Measurements from ENCODE around the gene SNRPA.
"Not testable (repeated sequence)": the region's sequence is repeated elsewhere in the genome, so short reads cannot be mapped to it uniquely, and the experiment has no call there.

Gene SNRPA

GRCh38 chr19:40721936-40722661 is 28.9 kb upstream of the SNRPA start:
- DNase-seq, result no peak

- no peak for DNase-seq
Measured at GRCh38 chr19:40723661-40724254, 27.2 kb upstream of the SNRPA start.

- DNase-seq, result no peak
Measured at GRCh38 chr19:40724315-40724714, 26.7 kb upstream of the SNRPA start.

- DNase-seq, result no peak
Measured at GRCh38 chr19:40724855-40725254, 26.1 kb upstream of the SNRPA start.

- DNase-seq, result no peak
Measured at GRCh38 chr19:40726279-40726678, 24.7 kb upstream of the SNRPA start.

GRCh38 chr19:40730065-40730464 is 20.9 kb upstream of the SNRPA start:
- DNase-seq, result not testable (repeated sequence)

- not testable (repeated sequence) for DNase-seq
Measured at GRCh38 chr19:40732304-40732703, 18.7 kb upstream of the SNRPA start.

GRCh38 chr19:40733149-40733548 is 17.9 kb upstream of the SNRPA start:
- no peak for DNase-seq

- DNase-seq, result no peak
Measured at GRCh38 chr19:40735013-40735771, 15.8 kb upstream of the SNRPA start.

GRCh38 chr19:40736661-40737060 is 14.3 kb upstream of the SNRPA start:
- DNase-seq, result no peak

GRCh38 chr19:40737102-40737644 is 13.8 kb upstream of the SNRPA start:
- DNase-seq, result no peak

GRCh38 chr19:40739030-40739839 is 11.8 kb upstream of the SNRPA start:
- DNase-seq, result no peak

- no peak for DNase-seq
Measured at GRCh38 chr19:40739871-40740703, 10.9 kb upstream of the SNRPA start.

GRCh38 chr19:40740747-40741146 is 10.3 kb upstream of the SNRPA start:
- DNase-seq, result no peak

GRCh38 chr19:40741527-40742390 is 9.2 kb upstream of the SNRPA start:
- DNase-seq, result no peak

- DNase-seq, result no peak
Measured at GRCh38 chr19:40742477-40742876, 8.5 kb upstream of the SNRPA start.

GRCh38 chr19:40742886-40743285 is 8.1 kb upstream of the SNRPA start:
- no peak for DNase-seq

- DNase-seq, result no peak
Measured at GRCh38 chr19:40743926-40744325, 7.1 kb upstream of the SNRPA start.

GRCh38 chr19:40744554-40745401 is 6.2 kb upstream of the SNRPA start:
- no peak for DNase-seq

- peak; percentile 40 for DNase-seq
Measured at GRCh38 chr19:40745402-40745780, 5.6 kb upstream of the SNRPA start.

Data from fibroblast of skin of right biceps (primary cell).